HEK293 (cell line): ENCODE results near the gene CASKIN1.

Experiments
- EGR2 ChIP-seq: fragments of 450-650 bp; formaldehyde crosslinking; IDR thresholded peaks from 2 replicates; pipeline ENCODE4 v1.5.1; 2016; ENCODE audit warnings: low read depth, missing biosample characterization, missing genetic modification characterization
- KLF16 ChIP-seq: fragments of 450-650 bp; formaldehyde crosslinking; IDR thresholded peaks from 2 replicates; pipeline ENCODE4 v1.5.1; 2017; ENCODE audit warnings: missing biosample characterization, missing genetic modification characterization
- WT1 ChIP-seq: fragments of 450-650 bp; formaldehyde crosslinking; IDR thresholded peaks from 2 replicates; pipeline ENCODE4 v1.5.1; 2016; ENCODE audit warnings: missing biosample characterization, missing genetic modification characterization
- ZEB2 ChIP-seq: fragments of 450-650 bp; formaldehyde crosslinking; IDR thresholded peaks from 2 replicates; pipeline ENCODE4 v1.5.1; 2016; ENCODE audit warnings: missing biosample characterization, missing genetic modification characterization
- ZFHX2 ChIP-seq: fragments of 450-650 bp; formaldehyde crosslinking; conservative IDR thresholded peaks from 2 replicates; pipeline ENCODE4 v1.5.1; 2016; ENCODE audit warnings: missing biosample characterization, missing genetic modification characterization
- ZNF121 ChIP-seq: fragments of 450-650 bp; formaldehyde crosslinking; IDR thresholded peaks from 2 replicates; pipeline ENCODE4 v1.5.1; 2016; ENCODE audit warnings: missing biosample characterization, missing genetic modification characterization
- ZNF174 ChIP-seq: fragments of 450-650 bp; formaldehyde crosslinking; IDR thresholded peaks from 2 replicates; pipeline ENCODE4 v1.5.0; 2017; ENCODE audit warnings: missing biosample characterization, mild to moderate bottlenecking, missing genetic modification characterization
- ZNF2 ChIP-seq: fragments of 450-650 bp; formaldehyde crosslinking; IDR thresholded peaks from 2 replicates; pipeline ENCODE4 v1.5.1; 2016; ENCODE audit warnings: missing biosample characterization, missing genetic modification characterization
- ZNF266 ChIP-seq: fragments of 450-650 bp; formaldehyde crosslinking; IDR thresholded peaks from 2 replicates; pipeline ENCODE4 v1.5.1; 2016; ENCODE audit warnings: missing biosample characterization, missing genetic modification characterization, low read depth
- ZNF335 ChIP-seq: fragments of 450-650 bp; formaldehyde crosslinking; conservative IDR thresholded peaks from 2 replicates; pipeline ENCODE4 v1.5.1; 2016; ENCODE audit warnings: missing biosample characterization, missing genetic modification characterization
- ZNF404 ChIP-seq: fragments of 450-650 bp; formaldehyde crosslinking; IDR thresholded peaks from 2 replicates; pipeline ENCODE4 v1.5.1; 2017; ENCODE audit warnings: missing biosample characterization, missing genetic modification characterization
- ZNF521 ChIP-seq: fragments of 450-650 bp; formaldehyde crosslinking; IDR thresholded peaks from 2 replicates; pipeline ENCODE4 v1.5.1; 2017; ENCODE audit warnings: missing biosample characterization, mild to moderate bottlenecking, missing genetic modification characterization
- ZNF621 ChIP-seq: fragments of 450-650 bp; formaldehyde crosslinking; IDR thresholded peaks from 2 replicates; pipeline ENCODE4 v1.5.1; 2017; ENCODE audit warnings: missing biosample characterization, missing genetic modification characterization
- ZNF629 ChIP-seq: fragments of 450-650 bp; formaldehyde crosslinking; IDR thresholded peaks from 2 replicates; pipeline ENCODE4 v1.5.1; 2017; ENCODE audit warnings: missing biosample characterization, missing genetic modification characterization
- ZNF785 ChIP-seq: fragments of 450-650 bp; formaldehyde crosslinking; IDR thresholded peaks from 2 replicates; pipeline ENCODE4 v1.5.1; 2016; ENCODE audit warnings: missing biosample characterization, missing genetic modification characterization
- TF ChIP-seq, protein P1 (sequence below): fragments of 450-650 bp; formaldehyde crosslinking; IDR thresholded peaks from 2 replicates; pipeline ENCODE4 v1.5.1; 2017; ENCODE audit warnings: missing biosample characterization, missing genetic modification characterization
- TF ChIP-seq, protein P2 (sequence below): sonication (generic); formaldehyde crosslinking; IDR thresholded peaks from 2 replicates; pipeline ENCODE4 v1.8.1; 2022; ENCODE audit warnings: mild to moderate bottlenecking, moderate library complexity, missing genetic modification reagents
- TF ChIP-seq, protein P3 (sequence below): fragments of 450-650 bp; formaldehyde crosslinking; IDR thresholded peaks from 2 replicates; pipeline ENCODE4 v1.5.1; 2016; ENCODE audit warnings: missing biosample characterization, missing genetic modification characterization
- TF ChIP-seq, protein P4 (sequence below): fragments of 450-650 bp; formaldehyde crosslinking; IDR thresholded peaks from 2 replicates; pipeline ENCODE4 v1.5.1; 2016; ENCODE audit warnings: missing biosample characterization, missing genetic modification characterization, borderline replicate concordance

CASKIN1 gene

DNA sequence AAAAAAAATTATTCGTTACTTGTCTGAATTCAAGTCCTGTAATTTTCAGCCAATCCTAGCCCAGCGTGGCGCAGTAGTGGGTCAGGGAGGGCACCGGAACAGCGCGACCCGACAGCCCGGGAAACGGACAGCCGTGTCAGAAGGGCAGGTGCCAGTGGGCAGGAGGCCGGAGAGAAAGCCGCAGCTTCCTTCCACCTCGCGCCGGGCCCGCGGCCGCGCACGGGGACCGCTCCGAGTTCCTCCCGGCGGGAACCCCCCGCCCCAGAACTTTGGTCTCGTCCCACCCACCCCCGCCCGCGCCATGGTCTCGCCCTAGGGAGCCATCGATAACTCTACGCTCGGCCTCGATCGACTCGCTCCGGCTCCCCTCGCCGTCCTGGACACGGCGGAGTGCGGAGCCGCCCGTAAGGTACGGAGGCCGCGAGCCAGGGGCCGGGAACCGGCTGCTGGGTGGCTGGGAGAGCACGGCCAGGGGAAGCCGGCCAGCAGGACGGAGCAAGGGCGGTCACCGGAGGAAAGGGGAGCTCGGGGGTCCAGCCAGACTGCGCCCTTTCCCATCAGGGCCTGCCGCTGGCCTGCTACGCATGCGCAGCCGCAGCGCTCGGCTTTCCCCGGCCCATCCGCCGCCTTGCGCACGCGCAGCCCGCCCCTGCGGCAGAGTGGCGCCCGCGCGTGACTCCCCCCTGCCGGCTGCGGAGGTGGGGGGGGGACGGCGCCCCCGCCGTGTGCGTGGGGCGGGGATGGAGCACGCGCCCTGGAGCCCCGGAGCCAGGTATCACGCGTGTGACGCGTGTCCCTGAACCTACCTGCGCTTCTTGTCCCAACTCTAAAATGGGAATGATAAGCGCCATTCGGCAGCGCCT is 8.9 kb upstream of the CASKIN1 start, which contains the start of gene MLST8 (continued):
- TF ChIP-seq, protein P1, sequence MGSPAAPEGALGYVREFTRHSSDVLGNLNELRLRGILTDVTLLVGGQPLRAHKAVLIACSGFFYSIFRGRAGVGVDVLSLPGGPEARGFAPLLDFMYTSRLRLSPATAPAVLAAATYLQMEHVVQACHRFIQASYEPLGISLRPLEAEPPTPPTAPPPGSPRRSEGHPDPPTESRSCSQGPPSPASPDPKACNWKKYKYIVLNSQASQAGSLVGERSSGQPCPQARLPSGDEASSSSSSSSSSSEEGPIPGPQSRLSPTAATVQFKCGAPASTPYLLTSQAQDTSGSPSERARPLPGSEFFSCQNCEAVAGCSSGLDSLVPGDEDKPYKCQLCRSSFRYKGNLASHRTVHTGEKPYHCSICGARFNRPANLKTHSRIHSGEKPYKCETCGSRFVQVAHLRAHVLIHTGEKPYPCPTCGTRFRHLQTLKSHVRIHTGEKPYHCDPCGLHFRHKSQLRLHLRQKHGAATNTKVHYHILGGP (tag by site-specific recombination): no peak
- TF ChIP-seq ZNF785 (tag by site-specific recombination) (no peak), EGR2 (tag by site-specific recombination) (peak; percentile 77), ZNF121 (tag by site-specific recombination) (no peak), ZFHX2 (tag by site-specific recombination) (peak; percentile 96), ZNF2 (tag by site-specific recombination) (no peak; the same call in 1 of the 2 replicates), ZNF335 (tag by site-specific recombination) (peak; percentile 78), KLF16 (tag by site-specific recombination) (no peak; the same call in 1 of the 2 replicates), ZNF266 (tag by site-specific recombination) (no peak), ZEB2 (tag by site-specific recombination) (peak; percentile 65), ZNF621 (no peak), ZNF629 (tag by site-specific recombination) (peak; percentile 66), ZNF521 (tag by site-specific recombination) (no peak), ZNF174 (tag by site-specific recombination) (no peak), ZNF404 (tag by site-specific recombination) (no peak), WT1 (tag by site-specific recombination) (no peak)
- TF ChIP-seq, protein P2, sequence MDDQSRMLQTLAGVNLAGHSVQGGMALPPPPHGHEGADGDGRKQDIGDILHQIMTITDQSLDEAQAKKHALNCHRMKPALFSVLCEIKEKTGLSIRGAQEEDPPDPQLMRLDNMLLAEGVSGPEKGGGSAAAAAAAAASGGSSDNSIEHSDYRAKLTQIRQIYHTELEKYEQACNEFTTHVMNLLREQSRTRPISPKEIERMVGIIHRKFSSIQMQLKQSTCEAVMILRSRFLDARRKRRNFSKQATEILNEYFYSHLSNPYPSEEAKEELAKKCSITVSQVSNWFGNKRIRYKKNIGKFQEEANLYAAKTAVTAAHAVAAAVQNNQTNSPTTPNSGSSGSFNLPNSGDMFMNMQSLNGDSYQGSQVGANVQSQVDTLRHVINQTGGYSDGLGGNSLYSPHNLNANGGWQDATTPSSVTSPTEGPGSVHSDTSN: peak; percentile 41; the same call in 1 of the 2 replicates
- TF ChIP-seq, protein P3, sequence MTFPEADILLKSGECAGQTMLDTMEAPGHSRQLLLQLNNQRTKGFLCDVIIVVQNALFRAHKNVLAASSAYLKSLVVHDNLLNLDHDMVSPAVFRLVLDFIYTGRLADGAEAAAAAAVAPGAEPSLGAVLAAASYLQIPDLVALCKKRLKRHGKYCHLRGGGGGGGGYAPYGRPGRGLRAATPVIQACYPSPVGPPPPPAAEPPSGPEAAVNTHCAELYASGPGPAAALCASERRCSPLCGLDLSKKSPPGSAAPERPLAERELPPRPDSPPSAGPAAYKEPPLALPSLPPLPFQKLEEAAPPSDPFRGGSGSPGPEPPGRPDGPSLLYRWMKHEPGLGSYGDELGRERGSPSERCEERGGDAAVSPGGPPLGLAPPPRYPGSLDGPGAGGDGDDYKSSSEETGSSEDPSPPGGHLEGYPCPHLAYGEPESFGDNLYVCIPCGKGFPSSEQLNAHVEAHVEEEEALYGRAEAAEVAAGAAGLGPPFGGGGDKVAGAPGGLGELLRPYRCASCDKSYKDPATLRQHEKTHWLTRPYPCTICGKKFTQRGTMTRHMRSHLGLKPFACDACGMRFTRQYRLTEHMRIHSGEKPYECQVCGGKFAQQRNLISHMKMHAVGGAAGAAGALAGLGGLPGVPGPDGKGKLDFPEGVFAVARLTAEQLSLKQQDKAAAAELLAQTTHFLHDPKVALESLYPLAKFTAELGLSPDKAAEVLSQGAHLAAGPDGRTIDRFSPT: peak; percentile 63; the same call in 1 of the 2 replicates
- TF ChIP-seq, protein P4, sequence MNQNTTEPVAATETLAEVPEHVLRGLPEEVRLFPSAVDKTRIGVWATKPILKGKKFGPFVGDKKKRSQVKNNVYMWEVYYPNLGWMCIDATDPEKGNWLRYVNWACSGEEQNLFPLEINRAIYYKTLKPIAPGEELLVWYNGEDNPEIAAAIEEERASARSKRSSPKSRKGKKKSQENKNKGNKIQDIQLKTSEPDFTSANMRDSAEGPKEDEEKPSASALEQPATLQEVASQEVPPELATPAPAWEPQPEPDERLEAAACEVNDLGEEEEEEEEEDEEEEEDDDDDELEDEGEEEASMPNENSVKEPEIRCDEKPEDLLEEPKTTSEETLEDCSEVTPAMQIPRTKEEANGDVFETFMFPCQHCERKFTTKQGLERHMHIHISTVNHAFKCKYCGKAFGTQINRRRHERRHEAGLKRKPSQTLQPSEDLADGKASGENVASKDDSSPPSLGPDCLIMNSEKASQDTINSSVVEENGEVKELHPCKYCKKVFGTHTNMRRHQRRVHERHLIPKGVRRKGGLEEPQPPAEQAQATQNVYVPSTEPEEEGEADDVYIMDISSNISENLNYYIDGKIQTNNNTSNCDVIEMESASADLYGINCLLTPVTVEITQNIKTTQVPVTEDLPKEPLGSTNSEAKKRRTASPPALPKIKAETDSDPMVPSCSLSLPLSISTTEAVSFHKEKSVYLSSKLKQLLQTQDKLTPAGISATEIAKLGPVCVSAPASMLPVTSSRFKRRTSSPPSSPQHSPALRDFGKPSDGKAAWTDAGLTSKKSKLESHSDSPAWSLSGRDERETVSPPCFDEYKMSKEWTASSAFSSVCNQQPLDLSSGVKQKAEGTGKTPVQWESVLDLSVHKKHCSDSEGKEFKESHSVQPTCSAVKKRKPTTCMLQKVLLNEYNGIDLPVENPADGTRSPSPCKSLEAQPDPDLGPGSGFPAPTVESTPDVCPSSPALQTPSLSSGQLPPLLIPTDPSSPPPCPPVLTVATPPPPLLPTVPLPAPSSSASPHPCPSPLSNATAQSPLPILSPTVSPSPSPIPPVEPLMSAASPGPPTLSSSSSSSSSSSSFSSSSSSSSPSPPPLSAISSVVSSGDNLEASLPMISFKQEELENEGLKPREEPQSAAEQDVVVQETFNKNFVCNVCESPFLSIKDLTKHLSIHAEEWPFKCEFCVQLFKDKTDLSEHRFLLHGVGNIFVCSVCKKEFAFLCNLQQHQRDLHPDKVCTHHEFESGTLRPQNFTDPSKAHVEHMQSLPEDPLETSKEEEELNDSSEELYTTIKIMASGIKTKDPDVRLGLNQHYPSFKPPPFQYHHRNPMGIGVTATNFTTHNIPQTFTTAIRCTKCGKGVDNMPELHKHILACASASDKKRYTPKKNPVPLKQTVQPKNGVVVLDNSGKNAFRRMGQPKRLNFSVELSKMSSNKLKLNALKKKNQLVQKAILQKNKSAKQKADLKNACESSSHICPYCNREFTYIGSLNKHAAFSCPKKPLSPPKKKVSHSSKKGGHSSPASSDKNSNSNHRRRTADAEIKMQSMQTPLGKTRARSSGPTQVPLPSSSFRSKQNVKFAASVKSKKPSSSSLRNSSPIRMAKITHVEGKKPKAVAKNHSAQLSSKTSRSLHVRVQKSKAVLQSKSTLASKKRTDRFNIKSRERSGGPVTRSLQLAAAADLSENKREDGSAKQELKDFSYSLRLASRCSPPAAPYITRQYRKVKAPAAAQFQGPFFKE (tag by site-specific recombination): no peak
